Peyer's patch (tissue), 4 donors: ENCODE measurements around the gene RNF225.

Experiments
- CTCF ChIP-seq, 6 experiments: fragments of 450-650 bp in 4 of 6; fragments of 200-600 bp in 2 of 6; sonication (generic) in 1 of 6; IDR thresholded peaks; one replicate each; pipeline ENCODE4 v1.5.1; 2017 to 2019; ENCODE audit warnings: antibody characterized with exemption in 6 of 6, mild to moderate bottlenecking in 3 of 6, moderate library complexity in 1 of 6
- POLR2A ChIP-seq, 2 donors: fragments of 450-650 bp; IDR thresholded peaks; one replicate each; pipeline ENCODE4 v1.5.1; 2017; ENCODE audit warnings: antibody characterized with exemption in 2 of 2, mild to moderate bottlenecking in 2 of 2, moderate library complexity in 2 of 2

- no peak for TF ChIP-seq CTCF (IDR thresholded peaks at IDR 0.05)
- no peak for TF ChIP-seq POLR2A (IDR thresholded peaks at IDR 0.05)
Observed at GRCh38 chr19:58399903-58400302, 4.4 kb downstream of the RNF225 start.
